ENCODE measurements around the gene GALNS. TPM values are rescaled to one million over a fixed set of nuclear protein-coding genes. Genes with fewer than 3 reads are reported as not detected.

GALNS gene
- total and polyA plus RNA-seq, 2 donors (not counting 1 experiment from before 2014, with no cell fraction given) = 45.5 to 68.4 TPM

DNA sequence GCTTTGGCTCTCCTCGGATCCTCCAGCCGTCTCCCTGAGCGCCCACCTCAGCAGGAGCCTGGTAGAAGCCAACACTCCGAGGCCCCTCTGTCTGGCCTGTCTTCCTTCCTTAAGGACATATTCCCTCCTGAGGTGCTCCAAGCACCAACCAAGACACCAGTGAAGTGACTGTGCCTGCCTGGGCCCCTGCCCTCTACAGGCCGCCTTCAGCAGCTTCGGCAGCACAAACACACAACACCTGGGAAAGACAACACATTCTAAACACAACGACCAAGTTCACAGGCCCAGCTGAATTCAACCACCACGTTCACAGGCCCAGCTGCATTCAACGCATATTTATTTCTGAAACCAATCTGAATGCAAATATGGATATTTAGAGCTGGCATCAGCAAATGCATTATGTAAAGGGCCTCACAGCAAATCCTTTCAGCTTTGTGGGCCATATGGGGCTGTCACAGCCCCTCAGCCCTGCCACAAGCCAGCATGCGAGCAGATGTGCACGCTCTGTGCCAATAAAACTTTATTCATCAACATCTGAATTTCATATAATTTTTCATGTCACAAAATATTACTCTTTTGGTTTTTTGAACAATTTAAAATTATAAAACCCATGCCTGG, 12.2 kb downstream of the GALNS start:
- intact Hi-C loops (cut with micrococcal nuclease) = no loop called here
- no peak for DNase-seq
- no peaks in the 10 kb centered on the region for H3K27me3 Mint-ChIP-seq
- TF ChIP-seq EZH2 (IDR thresholded peaks at IDR 0.05; ENCODE audit: borderline replicate concordance, insufficient read depth, low read depth, low read length, poor library complexity, severe bottlenecking) = no peak
- TF ChIP-seq, protein P1, sequence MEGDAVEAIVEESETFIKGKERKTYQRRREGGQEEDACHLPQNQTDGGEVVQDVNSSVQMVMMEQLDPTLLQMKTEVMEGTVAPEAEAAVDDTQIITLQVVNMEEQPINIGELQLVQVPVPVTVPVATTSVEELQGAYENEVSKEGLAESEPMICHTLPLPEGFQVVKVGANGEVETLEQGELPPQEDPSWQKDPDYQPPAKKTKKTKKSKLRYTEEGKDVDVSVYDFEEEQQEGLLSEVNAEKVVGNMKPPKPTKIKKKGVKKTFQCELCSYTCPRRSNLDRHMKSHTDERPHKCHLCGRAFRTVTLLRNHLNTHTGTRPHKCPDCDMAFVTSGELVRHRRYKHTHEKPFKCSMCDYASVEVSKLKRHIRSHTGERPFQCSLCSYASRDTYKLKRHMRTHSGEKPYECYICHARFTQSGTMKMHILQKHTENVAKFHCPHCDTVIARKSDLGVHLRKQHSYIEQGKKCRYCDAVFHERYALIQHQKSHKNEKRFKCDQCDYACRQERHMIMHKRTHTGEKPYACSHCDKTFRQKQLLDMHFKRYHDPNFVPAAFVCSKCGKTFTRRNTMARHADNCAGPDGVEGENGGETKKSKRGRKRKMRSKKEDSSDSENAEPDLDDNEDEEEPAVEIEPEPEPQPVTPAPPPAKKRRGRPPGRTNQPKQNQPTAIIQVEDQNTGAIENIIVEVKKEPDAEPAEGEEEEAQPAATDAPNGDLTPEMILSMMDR (IDR thresholded peaks at IDR 0.05) = no peak
- H3K27ac ChIP-seq (ENCODE audit: low read length in 2 of 2) = no peak overlapping the region
- no peak for ATAC-seq (ENCODE audit: low read depth)
- H2AFZ ChIP-seq (ENCODE audit: insufficient read depth, low read depth, low read length, poor library complexity, severe bottlenecking) = no peak overlapping the region
- H3K36me3 ChIP-seq (replicated peaks in 1 of 2; ENCODE audit: control extremely low read depth in 1 of 2, control insufficient read depth in 1 of 2, extremely low read depth in 1 of 2, insufficient read depth in 2 of 2, low read length in 1 of 2) = peaks cover 0 to 20% of the 10 kb centered on the region in 2 experiments
- H3K27me3 ChIP-seq (replicated peaks in 1 of 4; ENCODE audit: control extremely low read depth in 1 of 4, control insufficient read depth in 3 of 4, insufficient read depth in 4 of 4, low read length in 3 of 4) = no peaks in the 10 kb centered on the region
- no peaks in the 10 kb centered on the region for H3K4me1 ChIP-seq (ENCODE audit: control insufficient read depth in 2 of 2, insufficient read depth in 2 of 2, low read length in 2 of 2)
- no peak overlapping the region for H3K4me2 ChIP-seq (replicated peaks; ENCODE audit: low read depth, low read length, poor library complexity, severe bottlenecking)
- ChIA-PET CTCF (interaction anchor here (1.1 kb wide), 1 partner anchor 14 kb away, joined by 3 read pairs; no protein-coding TSS in a partner anchor), POLR2A (no interaction called here)
- H3K9ac ChIP-seq (ENCODE audit: low read length) = no peak overlapping the region
- no peak overlapping the region for H3K27ac Mint-ChIP-seq
- WGBS (ENCODE audit: insufficient coverage) = 67% methylated on average over 11 of the region's 11 CpGs
- H4K20me1 ChIP-seq (ENCODE audit: control insufficient read depth, insufficient read depth, low read length, poor library complexity, severe bottlenecking) = peaks cover 33% of the 10 kb centered on the region
- H3K9me3 Mint-ChIP-seq (ENCODE audit: insufficient read depth) = no peaks in the 10 kb centered on the region
- no peak overlapping the region for H3K4me3 ChIP-seq (ENCODE audit: control extremely low read depth in 1 of 5, extremely low read depth in 1 of 5, insufficient read depth in 1 of 5, low read depth in 2 of 5, low read length in 4 of 5)
- no peaks in the 10 kb centered on the region for H3K9me3 ChIP-seq (ENCODE audit: control extremely low read depth in 1 of 3, control insufficient read depth in 2 of 3, insufficient read depth in 1 of 3, low read length in 2 of 3)
- no peak overlapping the region for H3K4me3 Mint-ChIP-seq
- peaks cover 46% of the 10 kb centered on the region for H3K79me2 ChIP-seq (ENCODE audit: control insufficient read depth, insufficient read depth, low read length)
- H3K4me1 Mint-ChIP-seq = no peaks in the 10 kb centered on the region

DNA sequence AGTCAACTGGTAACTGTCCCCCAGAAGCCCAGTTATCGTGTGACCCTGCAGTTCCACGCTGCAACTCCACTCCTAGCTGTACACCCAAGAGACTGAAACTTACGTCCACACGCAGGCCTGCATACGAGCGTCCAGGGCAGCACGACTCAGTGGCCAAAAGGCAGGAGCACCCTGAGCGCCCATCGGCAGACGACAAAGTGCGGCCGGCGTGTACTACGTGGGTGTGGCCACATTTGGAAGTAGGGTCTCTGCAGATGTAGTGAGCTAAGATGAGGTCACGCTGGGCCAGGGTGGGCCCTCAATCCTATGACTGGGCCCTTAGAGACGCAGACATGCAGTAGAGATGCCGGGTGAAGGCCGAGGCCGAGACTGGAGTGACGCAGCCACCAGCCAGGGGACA, 13.5 kb downstream of the GALNS start:
- no peaks in the 10 kb centered on the region for H3K4me1 Mint-ChIP-seq
- no peaks in the 10 kb centered on the region for H3K4me1 ChIP-seq (ENCODE audit: control insufficient read depth in 2 of 2, insufficient read depth in 2 of 2, low read length in 2 of 2)
- POLR2A ChIA-PET = no interaction called here

More for the DNA sequence above, 13.5 kb downstream of the GALNS start:
- Histone ChIP-seq H4K20me1 (ENCODE audit: control insufficient read depth, insufficient read depth, low read length, poor library complexity, severe bottlenecking) (peaks cover 32% of the 10 kb centered on the region), H3K27me3 (replicated peaks in 1 of 4; ENCODE audit: control extremely low read depth in 1 of 4, control insufficient read depth in 3 of 4, insufficient read depth in 4 of 4, low read length in 3 of 4) (no peaks in the 10 kb centered on the region), H2AFZ (ENCODE audit: insufficient read depth, low read depth, low read length, poor library complexity, severe bottlenecking) (no peak overlapping the region), H3K4me2 (replicated peaks; ENCODE audit: low read depth, low read length, poor library complexity, severe bottlenecking) (no peak overlapping the region), H3K9ac (ENCODE audit: low read length) (no peak overlapping the region), H3K4me3 (ENCODE audit: control extremely low read depth in 1 of 5, extremely low read depth in 1 of 5, insufficient read depth in 1 of 5, low read depth in 2 of 5, low read length in 4 of 5) (no peak overlapping the region), H3K36me3 (replicated peaks in 1 of 2; ENCODE audit: control extremely low read depth in 1 of 2, control insufficient read depth in 1 of 2, extremely low read depth in 1 of 2, insufficient read depth in 2 of 2, low read length in 1 of 2) (peaks cover 0 to 20% of the 10 kb centered on the region in 2 experiments), H3K27ac (ENCODE audit: low read length in 2 of 2) (no peak overlapping the region), H3K79me2 (ENCODE audit: control insufficient read depth, insufficient read depth, low read length) (peaks cover 46% of the 10 kb centered on the region), H3K9me3 (ENCODE audit: control extremely low read depth in 1 of 3, control insufficient read depth in 2 of 3, insufficient read depth in 1 of 3, low read length in 2 of 3) (no peaks in the 10 kb centered on the region)
- 97% methylated on average over 20 of the region's 20 CpGs for WGBS (ENCODE audit: insufficient coverage)
- TF ChIP-seq, protein P1 (IDR thresholded peaks at IDR 0.05) = no peak
- TF ChIP-seq EZH2 (IDR thresholded peaks at IDR 0.05; ENCODE audit: borderline replicate concordance, insufficient read depth, low read depth, low read length, poor library complexity, severe bottlenecking) = no peak
- ATAC-seq (ENCODE audit: low read depth) (no peak), DNase-seq (no peak)
- CTCF ChIA-PET = no interaction called here
- Mint-ChIP-seq H3K27ac (no peak overlapping the region), H3K27me3 (no peaks in the 10 kb centered on the region), H3K4me3 (no peak overlapping the region), H3K9me3 (ENCODE audit: insufficient read depth) (no peaks in the 10 kb centered on the region)
- intact Hi-C loops (cut with micrococcal nuclease) = no loop called here

All from B cell (primary cell).